GM18951 (cell line): Measurements from ENCODE around the gene CAMTA1.

ENCODE experiments used
- POLR2A ChIP-seq: IDR thresholded peaks from 4 replicates; pipeline ENCODE4 v1.6.1; 2011; ENCODE audit warnings: mild to moderate bottlenecking; ENCODE audit not compliant: insufficient read length, insufficient read depth; ENCODE audit errors: extremely low read depth
- in situ Hi-C: fragments of 300-500 bp; cut with MboI; formaldehyde crosslinking; loops from one replicate; pipeline ENCODE4 v1.12.0; 2022; ENCODE audit warnings: low sequenced_read_pairs, mixed read lengths, inconsistent platforms; ENCODE audit not compliant: unreplicated experiment

CAMTA1 gene

GRCh38 chr1:7300893-7301663 lies 515.8 kb downstream of the CAMTA1 start:
- TF ChIP-seq POLR2A: no peak
- in situ Hi-C loops: no loop called here

- TF ChIP-seq POLR2A: no peak
- in situ Hi-C loops: no loop called here
Observed at GRCh38 chr1:7301664-7301981, 516.4 kb downstream of the CAMTA1 start.

GRCh38 chr1:7302126-7302525 lies 516.9 kb downstream of the CAMTA1 start:
- TF ChIP-seq POLR2A: no peak
- in situ Hi-C loops: no loop called here

GRCh38 chr1:7302873-7303272 lies 517.6 kb downstream of the CAMTA1 start:
- TF ChIP-seq POLR2A: no peak
- in situ Hi-C loops: no loop called here

- in situ Hi-C loops: no loop called here
Observed at GRCh38 chr1:7303554-7304317, 518.5 kb downstream of the CAMTA1 start.

GRCh38 chr1:7313081-7313546 lies 527.9 kb downstream of the CAMTA1 start:
- TF ChIP-seq POLR2A: no peak
- in situ Hi-C loops: no loop called here

More at GRCh38 chr1:7303554-7304317, 518.5 kb downstream of the CAMTA1 start:
- no peak for TF ChIP-seq POLR2A

- in situ Hi-C loops: no loop called here
- no peak for TF ChIP-seq POLR2A
Observed at GRCh38 chr1:7313826-7314225, 528.6 kb downstream of the CAMTA1 start.

- in situ Hi-C loops: no loop called here
Observed at GRCh38 chr1:7315316-7315715, 530.1 kb downstream of the CAMTA1 start.

GRCh38 chr1:7315946-7316345 lies 530.7 kb downstream of the CAMTA1 start:
- no peak for TF ChIP-seq POLR2A
- in situ Hi-C loops: no loop called here

More at GRCh38 chr1:7315316-7315715, 530.1 kb downstream of the CAMTA1 start:
- TF ChIP-seq POLR2A: no peak

- no peak for TF ChIP-seq POLR2A
- in situ Hi-C loops: no loop called here
Observed at GRCh38 chr1:7317888-7318287, 532.6 kb downstream of the CAMTA1 start.

GRCh38 chr1:7319196-7319595 lies 533.9 kb downstream of the CAMTA1 start:
- in situ Hi-C loops: no loop called here
- TF ChIP-seq POLR2A: no peak

GRCh38 chr1:7320661-7321060 lies 535.4 kb downstream of the CAMTA1 start:
- in situ Hi-C loops: no loop called here
- TF ChIP-seq POLR2A: no peak

GRCh38 chr1:7322283-7322785 lies 537.1 kb downstream of the CAMTA1 start:
- in situ Hi-C loops: no loop called here
- TF ChIP-seq POLR2A: no peak

- in situ Hi-C loops: no loop called here
- TF ChIP-seq POLR2A: no peak
Observed at GRCh38 chr1:7322912-7323311, 537.7 kb downstream of the CAMTA1 start.
